HepG2 (cell line): ENCODE results near the gene TP53TG5. TPM values are rescaled to one million over a fixed set of nuclear protein-coding genes. Genes with fewer than 3 reads are reported as not detected.

Source experiments
- FOSL2 ChIP-seq: sonication (generic); formaldehyde crosslinking; IDR thresholded peaks from 2 replicates; pipeline ENCODE4 v1.4.0; 2020; ENCODE audit warnings: missing genetic modification reagents
- HIVEP1 ChIP-seq: sonication (generic); formaldehyde crosslinking; IDR thresholded peaks from 2 replicates; pipeline ENCODE4 v1.4.0; 2020; ENCODE audit warnings: mild to moderate bottlenecking, missing genetic modification reagents
- KDM3A ChIP-seq: IDR thresholded peaks from 2 replicates; pipeline ENCODE4 v1.6.1; 2018; ENCODE audit warnings: low read depth, missing compliant biosample characterization
- NCOA5 ChIP-seq: sonication (generic); formaldehyde crosslinking; IDR thresholded peaks from 2 replicates; pipeline ENCODE4 v1.4.0; 2020; ENCODE audit warnings: missing genetic modification reagents
- SAP130 ChIP-seq: IDR thresholded peaks from 2 replicates; pipeline ENCODE4 v1.6.1; 2016; ENCODE audit warnings: low read depth
- SPEN ChIP-seq: sonication (generic); formaldehyde crosslinking; IDR thresholded peaks from 2 replicates; pipeline ENCODE4 v1.5.1; 2020; ENCODE audit warnings: low read depth, mild to moderate bottlenecking, missing genetic modification reagents
- XBP1 ChIP-seq: sonication (generic); formaldehyde crosslinking; IDR thresholded peaks from 2 replicates; pipeline ENCODE4 v1.5.0; 2020; ENCODE audit warnings: missing genetic modification reagents
- ZFP36 ChIP-seq: fragments of 150-350 bp; IDR thresholded peaks from 2 replicates; pipeline ENCODE4 v1.6.1; 2018; ENCODE audit warnings: borderline replicate concordance, low read length, low read depth; ENCODE audit not compliant: partially characterized antibody
- ZFP62 ChIP-seq: sonication (generic); formaldehyde crosslinking; IDR thresholded peaks from 2 replicates; pipeline ENCODE4 v1.4.0; 2020; ENCODE audit warnings: missing genetic modification reagents
- ZMYM4 ChIP-seq: sonication (generic); formaldehyde crosslinking; IDR thresholded peaks from 2 replicates; pipeline ENCODE4 v1.8.1; 2023; ENCODE audit warnings: mild to moderate bottlenecking, missing genetic modification reagents
- ZNF230 ChIP-seq: sonication (generic); formaldehyde crosslinking; IDR thresholded peaks from 2 replicates; pipeline ENCODE4 v1.4.0; 2020; ENCODE audit warnings: mild to moderate bottlenecking, missing genetic modification reagents
- ZNF24 ChIP-seq: fragments of 450-650 bp; IDR thresholded peaks from 2 replicates; pipeline ENCODE4 v1.6.1; 2017; ENCODE audit warnings: antibody characterized with exemption, mild to moderate bottlenecking
- ZNF292 ChIP-seq: sonication (generic); formaldehyde crosslinking; IDR thresholded peaks from 2 replicates; pipeline ENCODE4 v1.8.1; 2022; ENCODE audit warnings: mild to moderate bottlenecking, low read depth, missing genetic modification reagents, borderline replicate concordance
- ZNF652 ChIP-seq: IDR thresholded peaks from 2 replicates; pipeline ENCODE4 v1.6.1; 2016; ENCODE audit warnings: low read depth, borderline replicate concordance
- ZNF678 ChIP-seq: sonication (generic); formaldehyde crosslinking; IDR thresholded peaks from 2 replicates; pipeline ENCODE4 v1.4.0; 2020; ENCODE audit warnings: mild to moderate bottlenecking, missing genetic modification reagents
- ZNF713 ChIP-seq: sonication (generic); formaldehyde crosslinking; IDR thresholded peaks from 2 replicates; pipeline ENCODE4 v1.4.0; 2020; ENCODE audit warnings: mild to moderate bottlenecking, missing genetic modification reagents
- ZNF782 ChIP-seq: sonication (generic); formaldehyde crosslinking; IDR thresholded peaks from 2 replicates; pipeline ENCODE4 v1.4.0; 2020; ENCODE audit warnings: missing genetic modification reagents, mild to moderate bottlenecking, borderline replicate concordance
- ZSCAN12 ChIP-seq: sonication (generic); formaldehyde crosslinking; IDR thresholded peaks from 2 replicates; pipeline ENCODE4 v1.9.0; 2021; ENCODE audit warnings: mild to moderate bottlenecking, missing genetic modification reagents
- polyA plus RNA-seq, 8 experiments: library from polyadenylated mRNA; depleted of rRNA in 3 of 8; stranded (reverse) in 7 of 8; unstranded in 1 of 8; fragments of >200 nt; fragmentation: Illumina TruSeq in 4 of 8; extraction: Trizol in 4 of 8; gene quantifications; 2 replicates each; pipeline versions ENCODE4 v1.2.1 to v1.2.3, GENCODE V29; 2011 to 2016; ENCODE audit warnings: low read depth in 4 of 8, missing spikeins in 1 of 8, mixed read lengths in 1 of 8; ENCODE audit not compliant: insufficient read depth in 1 of 8
- total RNA-seq, 5 experiments: library from RNA; depleted of rRNA; stranded (reverse); fragments of >200 nt; fragmentation: Illumina TruSeq; extraction: Trizol; gene quantifications; 2 replicates each; pipeline ENCODE4 v1.2.3, GENCODE V29; 2016; ENCODE audit warnings: low read depth in 1 of 5
- TF ChIP-seq, protein P1 (sequence below): sonication (generic); formaldehyde crosslinking; IDR thresholded peaks from 2 replicates; pipeline ENCODE4 v1.4.0; 2020; ENCODE audit warnings: missing genetic modification reagents
- TF ChIP-seq, protein P2 (sequence below): sonication (generic); formaldehyde crosslinking; IDR thresholded peaks from 2 replicates; pipeline ENCODE4 v1.4.0; 2020; ENCODE audit warnings: mild to moderate bottlenecking, missing genetic modification reagents, borderline replicate concordance
- TF ChIP-seq, protein P3 (sequence below): sonication (generic); formaldehyde crosslinking; IDR thresholded peaks from 2 replicates; pipeline ENCODE4 v1.8.0; 2022; ENCODE audit warnings: missing genetic modification reagents, mild to moderate bottlenecking, moderate library complexity, borderline replicate concordance

Gene TP53TG5
- total and polyA plus RNA-seq, 2 of the 13 experiments (the other 11 are each of a cell fraction or from before 2014, with no cell fraction given), result 0.11 TPM; not detected in 1

DNA sequence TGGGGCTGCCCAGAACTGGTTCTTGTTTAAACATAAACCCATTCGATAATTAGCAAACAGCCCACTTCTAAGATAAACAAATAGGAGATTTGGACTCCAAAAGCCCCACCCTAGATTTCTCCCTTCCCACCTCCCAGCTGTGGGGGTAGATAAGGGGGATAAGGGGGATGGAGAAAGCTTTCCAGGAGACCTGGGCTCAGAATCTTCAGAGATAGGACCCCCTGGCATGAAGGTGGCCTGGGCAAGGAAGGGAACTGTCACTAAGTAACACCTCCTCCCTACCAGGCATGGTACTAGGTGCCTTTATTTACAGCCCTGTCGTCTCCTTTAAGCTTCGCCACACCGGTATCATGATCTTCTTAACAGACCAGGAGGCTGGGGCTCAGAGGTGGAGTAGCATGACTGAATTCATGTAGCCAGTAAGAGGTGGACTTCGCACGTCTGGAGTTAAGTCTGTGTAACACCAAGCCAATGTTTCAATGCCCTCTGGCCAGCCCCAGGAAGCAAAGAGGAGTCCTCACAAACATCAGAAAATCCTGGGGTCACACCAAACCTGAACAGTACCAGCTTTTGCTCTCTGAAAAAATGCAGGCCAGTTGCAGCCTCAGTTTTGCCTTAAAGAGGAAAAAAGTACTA lies 34.5 kb downstream of the TP53TG5 start (continued):
- no peak for TF ChIP-seq ZNF24
- TF ChIP-seq, protein P1, sequence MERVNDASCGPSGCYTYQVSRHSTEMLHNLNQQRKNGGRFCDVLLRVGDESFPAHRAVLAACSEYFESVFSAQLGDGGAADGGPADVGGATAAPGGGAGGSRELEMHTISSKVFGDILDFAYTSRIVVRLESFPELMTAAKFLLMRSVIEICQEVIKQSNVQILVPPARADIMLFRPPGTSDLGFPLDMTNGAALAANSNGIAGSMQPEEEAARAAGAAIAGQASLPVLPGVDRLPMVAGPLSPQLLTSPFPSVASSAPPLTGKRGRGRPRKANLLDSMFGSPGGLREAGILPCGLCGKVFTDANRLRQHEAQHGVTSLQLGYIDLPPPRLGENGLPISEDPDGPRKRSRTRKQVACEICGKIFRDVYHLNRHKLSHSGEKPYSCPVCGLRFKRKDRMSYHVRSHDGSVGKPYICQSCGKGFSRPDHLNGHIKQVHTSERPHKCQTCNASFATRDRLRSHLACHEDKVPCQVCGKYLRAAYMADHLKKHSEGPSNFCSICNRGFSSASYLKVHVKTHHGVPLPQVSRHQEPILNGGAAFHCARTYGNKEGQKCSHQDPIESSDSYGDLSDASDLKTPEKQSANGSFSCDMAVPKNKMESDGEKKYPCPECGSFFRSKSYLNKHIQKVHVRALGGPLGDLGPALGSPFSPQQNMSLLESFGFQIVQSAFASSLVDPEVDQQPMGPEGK (CRISPR knock-in tag), result no peak; the same call in 1 of the 2 replicates
- TF ChIP-seq ZMYM4, result no peak
- TF ChIP-seq ZNF678 (CRISPR knock-in tag), result no peak
- TF ChIP-seq, protein P2, sequence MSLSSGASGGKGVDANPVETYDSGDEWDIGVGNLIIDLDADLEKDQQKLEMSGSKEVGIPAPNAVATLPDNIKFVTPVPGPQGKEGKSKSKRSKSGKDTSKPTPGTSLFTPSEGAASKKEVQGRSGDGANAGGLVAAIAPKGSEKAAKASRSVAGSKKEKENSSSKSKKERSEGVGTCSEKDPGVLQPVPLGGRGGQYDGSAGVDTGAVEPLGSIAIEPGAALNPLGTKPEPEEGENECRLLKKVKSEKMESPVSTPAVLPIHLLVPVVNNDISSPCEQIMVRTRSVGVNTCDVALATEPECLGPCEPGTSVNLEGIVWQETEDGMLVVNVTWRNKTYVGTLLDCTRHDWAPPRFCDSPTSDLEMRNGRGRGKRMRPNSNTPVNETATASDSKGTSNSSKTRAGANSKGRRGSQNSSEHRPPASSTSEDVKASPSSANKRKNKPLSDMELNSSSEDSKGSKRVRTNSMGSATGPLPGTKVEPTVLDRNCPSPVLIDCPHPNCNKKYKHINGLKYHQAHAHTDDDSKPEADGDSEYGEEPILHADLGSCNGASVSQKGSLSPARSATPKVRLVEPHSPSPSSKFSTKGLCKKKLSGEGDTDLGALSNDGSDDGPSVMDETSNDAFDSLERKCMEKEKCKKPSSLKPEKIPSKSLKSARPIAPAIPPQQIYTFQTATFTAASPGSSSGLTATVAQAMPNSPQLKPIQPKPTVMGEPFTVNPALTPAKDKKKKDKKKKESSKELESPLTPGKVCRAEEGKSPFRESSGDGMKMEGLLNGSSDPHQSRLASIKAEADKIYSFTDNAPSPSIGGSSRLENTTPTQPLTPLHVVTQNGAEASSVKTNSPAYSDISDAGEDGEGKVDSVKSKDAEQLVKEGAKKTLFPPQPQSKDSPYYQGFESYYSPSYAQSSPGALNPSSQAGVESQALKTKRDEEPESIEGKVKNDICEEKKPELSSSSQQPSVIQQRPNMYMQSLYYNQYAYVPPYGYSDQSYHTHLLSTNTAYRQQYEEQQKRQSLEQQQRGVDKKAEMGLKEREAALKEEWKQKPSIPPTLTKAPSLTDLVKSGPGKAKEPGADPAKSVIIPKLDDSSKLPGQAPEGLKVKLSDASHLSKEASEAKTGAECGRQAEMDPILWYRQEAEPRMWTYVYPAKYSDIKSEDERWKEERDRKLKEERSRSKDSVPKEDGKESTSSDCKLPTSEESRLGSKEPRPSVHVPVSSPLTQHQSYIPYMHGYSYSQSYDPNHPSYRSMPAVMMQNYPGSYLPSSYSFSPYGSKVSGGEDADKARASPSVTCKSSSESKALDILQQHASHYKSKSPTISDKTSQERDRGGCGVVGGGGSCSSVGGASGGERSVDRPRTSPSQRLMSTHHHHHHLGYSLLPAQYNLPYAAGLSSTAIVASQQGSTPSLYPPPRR (CRISPR knock-in tag), result peak; percentile 57; the same call in 1 of the 2 replicates
- no peak; the same call in 1 of the 2 replicates for TF ChIP-seq HIVEP1 (CRISPR knock-in tag)
- TF ChIP-seq XBP1 (CRISPR knock-in tag), result no peak
- peak; percentile 0; the same call in 1 of the 2 replicates for TF ChIP-seq SAP130 (CRISPR knock-in tag)
- TF ChIP-seq ZFP36, result no peak
- TF ChIP-seq, protein P3, sequence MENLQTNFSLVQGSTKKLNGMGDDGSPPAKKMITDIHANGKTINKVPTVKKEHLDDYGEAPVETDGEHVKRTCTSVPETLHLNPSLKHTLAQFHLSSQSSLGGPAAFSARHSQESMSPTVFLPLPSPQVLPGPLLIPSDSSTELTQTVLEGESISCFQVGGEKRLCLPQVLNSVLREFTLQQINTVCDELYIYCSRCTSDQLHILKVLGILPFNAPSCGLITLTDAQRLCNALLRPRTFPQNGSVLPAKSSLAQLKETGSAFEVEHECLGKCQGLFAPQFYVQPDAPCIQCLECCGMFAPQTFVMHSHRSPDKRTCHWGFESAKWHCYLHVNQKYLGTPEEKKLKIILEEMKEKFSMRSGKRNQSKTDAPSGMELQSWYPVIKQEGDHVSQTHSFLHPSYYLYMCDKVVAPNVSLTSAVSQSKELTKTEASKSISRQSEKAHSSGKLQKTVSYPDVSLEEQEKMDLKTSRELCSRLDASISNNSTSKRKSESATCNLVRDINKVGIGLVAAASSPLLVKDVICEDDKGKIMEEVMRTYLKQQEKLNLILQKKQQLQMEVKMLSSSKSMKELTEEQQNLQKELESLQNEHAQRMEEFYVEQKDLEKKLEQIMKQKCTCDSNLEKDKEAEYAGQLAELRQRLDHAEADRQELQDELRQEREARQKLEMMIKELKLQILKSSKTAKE (CRISPR knock-in tag), result peak; percentile 88
- TF ChIP-seq KDM3A (CRISPR knock-in tag), result no peak
- 0 out of 2 replicates have a peak, but pooled peaks have one; percentile 15 for TF ChIP-seq ZNF292 (CRISPR knock-in tag)
- TF ChIP-seq ZFP62, result no peak
- TF ChIP-seq ZNF713 (CRISPR knock-in tag), result no peak; the same call in 1 of the 2 replicates
- TF ChIP-seq ZNF652 (CRISPR knock-in tag), result no peak; the same call in 1 of the 2 replicates
- no peak for TF ChIP-seq NCOA5 (CRISPR knock-in tag)
- TF ChIP-seq FOSL2, result no peak
- no peak for TF ChIP-seq ZNF230
- TF ChIP-seq ZSCAN12 (CRISPR knock-in tag), result no peak
- TF ChIP-seq ZNF782, result peak; percentile 71; the same call in 1 of the 2 replicates
- peak; percentile 16; the same call in 1 of the 2 replicates for TF ChIP-seq SPEN (CRISPR knock-in tag)
